AG08395 (cell line): ENCODE measurements around the gene PLXDC2.

Experiments used
- DNase-seq: peaks from one replicate; pipeline ENCODE4 v3.0.0; 2012; ENCODE audit warnings: mixed read lengths, low spot score

The PLXDC2 gene

DNA sequence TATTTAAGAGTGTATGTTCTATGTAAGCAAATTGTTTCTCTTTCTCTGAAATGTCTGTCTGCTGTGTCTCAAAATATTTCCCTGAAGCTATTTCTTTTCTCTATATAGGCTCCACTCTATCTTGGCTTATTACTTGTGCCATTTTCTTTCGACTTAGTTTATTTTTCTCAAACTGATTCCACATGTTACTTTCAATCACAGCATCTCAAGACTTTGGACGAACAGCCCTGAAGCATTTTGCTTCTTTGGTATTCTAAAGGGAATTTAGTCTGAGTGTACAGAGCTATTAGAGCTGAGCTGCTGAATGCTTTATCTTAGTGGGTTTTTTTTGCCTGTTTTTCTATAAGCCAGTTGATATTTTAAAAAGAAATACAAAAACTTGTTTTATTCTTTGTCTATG lies 95.7 kb downstream of the PLXDC2 start:
- DNase-seq: no peak

DNA sequence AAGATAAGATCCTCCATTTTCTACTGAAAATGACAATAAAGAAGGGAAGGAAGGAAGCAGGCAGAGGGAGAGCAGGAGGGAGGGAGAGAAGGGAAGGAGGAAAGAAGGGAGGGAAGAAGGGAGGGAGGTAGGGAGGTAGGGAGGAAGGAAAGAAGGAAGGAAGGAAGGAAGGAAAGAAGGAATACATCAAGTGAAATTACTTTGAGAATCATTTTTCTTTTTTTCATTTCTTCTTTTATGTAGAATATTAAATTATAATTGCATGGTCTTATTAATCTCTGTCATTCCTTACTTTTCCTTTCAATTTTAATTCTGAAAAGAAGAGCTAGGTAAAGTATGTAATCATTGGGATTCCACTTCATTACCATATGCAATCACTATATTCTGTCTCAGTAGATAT lies 97.8 kb downstream of the PLXDC2 start:
- no peak for DNase-seq

GRCh38 chr10:19915125-19915524 lies 98.9 kb downstream of the PLXDC2 start:
- DNase-seq: no peak

DNA sequence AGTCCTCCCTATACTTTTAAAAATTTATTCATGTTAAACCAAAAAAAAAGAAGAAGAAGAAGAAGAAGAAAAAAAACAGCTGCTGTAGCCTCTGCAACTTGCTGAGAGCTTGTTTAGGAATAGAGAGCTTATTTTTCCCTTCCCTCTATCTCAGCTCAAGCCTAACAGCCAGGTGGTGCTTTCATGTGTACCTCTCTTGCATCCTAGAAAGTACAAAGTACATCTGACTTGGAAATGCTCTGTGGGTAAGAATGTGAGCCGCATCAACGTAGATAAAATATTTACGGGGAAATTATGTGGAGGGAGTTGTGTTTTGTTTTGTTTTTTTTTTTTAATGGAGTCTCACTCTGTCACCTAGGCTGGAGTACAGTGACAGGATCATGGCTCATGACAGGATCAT lies 99.6 kb downstream of the PLXDC2 start:
- DNase-seq: no peak

DNA sequence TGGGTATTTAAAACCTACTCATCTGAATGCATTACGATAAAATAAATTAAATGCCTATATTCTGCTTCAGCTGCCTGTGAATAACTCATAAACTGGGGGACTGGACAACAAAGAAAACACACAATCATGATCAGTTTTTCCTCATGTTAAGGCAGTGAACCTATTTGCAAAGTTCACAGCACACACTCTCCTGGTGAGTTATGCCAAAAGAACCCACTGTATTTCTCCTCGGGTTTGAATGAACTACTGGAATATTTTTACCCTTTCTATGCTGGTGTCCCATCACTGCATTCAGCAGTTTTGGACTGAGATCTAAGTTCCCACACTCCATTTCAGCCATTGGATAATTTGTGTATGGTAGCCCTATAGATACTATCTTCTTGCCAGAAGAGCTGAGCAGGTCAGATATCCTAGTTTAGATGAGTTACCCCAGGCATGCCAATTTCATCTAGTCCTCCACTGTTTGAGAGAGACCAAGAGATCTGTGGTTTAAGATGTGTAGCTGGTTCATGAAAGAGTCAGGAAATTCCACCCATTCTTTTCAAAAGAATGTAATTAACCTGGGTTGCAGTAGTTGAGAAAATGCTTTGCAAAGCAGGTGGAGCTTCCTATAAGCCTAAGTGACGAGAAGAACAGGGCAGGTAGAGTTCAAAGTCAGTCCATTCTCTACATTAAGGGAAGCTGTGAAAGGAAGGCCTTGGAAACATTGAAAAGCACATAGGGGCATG lies 101.7 kb downstream of the PLXDC2 start:
- no peak for DNase-seq

DNA sequence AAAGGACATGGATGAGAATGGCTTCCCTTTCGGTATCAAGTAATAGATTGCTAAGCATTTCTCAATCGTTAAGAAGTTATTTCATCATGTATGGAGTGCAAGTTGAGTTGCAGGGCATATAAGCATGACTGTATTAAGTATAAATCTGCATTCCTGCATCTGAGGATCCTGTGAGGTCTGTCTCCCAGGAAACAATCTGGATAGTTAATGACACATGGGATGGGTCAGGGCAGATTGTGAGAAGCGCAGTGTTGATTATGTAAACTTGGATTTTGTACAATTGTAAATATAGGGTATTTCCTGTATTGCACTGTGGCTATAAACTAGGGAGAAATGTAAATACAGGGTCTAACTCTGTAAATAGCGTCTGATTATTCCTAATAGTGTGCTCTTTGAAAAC lies 102.6 kb downstream of the PLXDC2 start:
- DNase-seq: no peak

DNA sequence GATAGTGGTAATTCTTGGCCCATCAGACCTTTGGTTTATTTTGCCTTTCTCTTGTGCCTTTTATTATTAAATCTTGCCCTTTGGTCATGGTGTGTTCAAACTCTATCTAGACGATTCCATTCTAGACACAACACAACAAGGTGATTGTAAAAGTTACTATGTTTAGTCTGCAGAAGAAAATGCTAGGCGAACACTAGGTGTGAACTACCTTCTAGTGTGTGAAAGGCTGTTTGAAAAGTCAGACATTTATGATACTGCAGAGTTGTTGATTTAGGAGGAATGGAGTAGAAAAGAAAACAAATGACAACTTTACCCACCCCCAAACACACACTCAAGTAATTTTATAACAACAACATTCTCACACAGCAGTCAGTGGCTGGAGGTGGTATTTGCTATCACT lies 103.4 kb downstream of the PLXDC2 start:
- no peak for DNase-seq

- DNase-seq: no peak
Observed at GRCh38 chr10:19920075-19920726, 104.0 kb downstream of the PLXDC2 start.

DNA sequence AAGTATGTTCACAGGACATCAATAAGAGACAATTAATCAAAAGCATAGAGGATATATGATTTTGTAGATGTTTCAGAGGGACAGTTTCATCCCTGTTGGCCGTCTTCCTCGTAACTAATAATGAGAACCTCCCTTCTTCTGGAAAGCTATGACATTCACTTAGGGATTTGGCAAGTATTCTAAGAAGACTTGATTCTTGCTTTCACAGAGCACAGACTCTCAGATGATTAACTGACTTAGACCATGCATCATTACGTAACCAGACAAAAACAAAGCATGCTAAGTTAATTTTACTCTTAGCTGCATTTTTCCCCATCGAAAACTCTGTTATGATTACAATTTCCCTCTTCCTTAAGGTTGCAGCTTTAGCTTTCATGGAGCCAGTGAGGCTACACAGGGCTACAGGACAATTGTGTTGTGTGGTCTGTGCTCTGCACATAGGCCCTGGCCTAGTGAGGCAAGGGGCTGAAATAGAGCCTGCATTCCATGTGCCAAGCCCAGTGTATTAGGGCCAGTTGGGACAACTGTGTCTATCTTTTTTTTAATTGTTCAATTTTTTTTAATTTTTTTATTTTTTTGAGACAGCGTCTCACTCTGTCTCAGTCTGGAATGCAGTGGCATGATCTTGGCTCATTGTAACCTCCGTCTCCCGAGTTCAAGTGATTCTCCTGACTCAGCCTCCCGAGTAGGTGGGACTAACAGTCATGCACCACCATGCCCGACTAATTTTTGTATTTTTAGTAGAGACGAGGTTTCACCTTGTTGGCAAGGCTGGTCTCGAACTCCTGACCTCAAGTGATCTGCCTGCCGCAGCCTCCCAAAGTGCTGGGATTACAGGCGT lies 105.3 kb downstream of the PLXDC2 start:
- peak; percentile 50 for DNase-seq

- DNase-seq: peak; percentile 59
Observed at GRCh38 chr10:19922236-19922963, 106.2 kb downstream of the PLXDC2 start.

DNA sequence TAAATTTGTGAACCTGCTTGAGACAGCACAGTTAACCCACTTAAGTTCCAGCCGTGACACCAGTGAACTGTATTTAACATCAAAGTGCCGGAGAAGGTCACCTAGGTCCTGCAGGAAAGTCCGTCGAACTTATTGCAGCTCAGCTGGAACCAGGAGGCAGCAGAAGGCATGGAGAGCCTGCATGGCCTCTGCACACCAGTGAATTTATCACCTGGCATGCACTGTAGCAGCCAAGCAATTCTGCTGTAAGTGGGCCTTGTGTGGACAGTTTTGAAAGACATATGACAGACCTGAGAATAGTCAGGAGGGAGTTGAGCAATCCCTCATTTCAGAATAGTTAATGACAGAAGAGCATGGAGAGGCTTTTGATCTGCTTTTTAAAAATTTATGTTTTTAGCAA lies 108.8 kb downstream of the PLXDC2 start:
- no peak for DNase-seq

DNA sequence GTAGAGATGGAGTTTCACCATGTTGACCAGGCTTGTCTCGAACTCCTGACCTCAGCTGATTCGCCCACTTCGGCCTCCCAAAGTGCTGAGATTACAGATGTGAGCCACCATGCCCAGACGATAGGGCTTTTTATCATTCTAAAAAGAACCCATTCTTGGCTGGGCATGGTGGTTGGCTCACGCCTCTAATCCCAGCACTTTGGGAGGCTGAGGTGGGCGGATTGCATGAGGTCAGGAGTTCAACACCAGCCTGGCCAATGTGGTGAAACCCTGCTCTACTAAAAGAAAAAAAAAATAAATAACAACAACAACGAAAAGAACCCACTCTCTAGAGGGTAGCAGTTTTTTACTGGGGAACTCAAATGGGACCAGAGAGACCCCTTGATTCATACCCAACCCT lies 112.7 kb downstream of the PLXDC2 start:
- DNase-seq: no peak

DNA sequence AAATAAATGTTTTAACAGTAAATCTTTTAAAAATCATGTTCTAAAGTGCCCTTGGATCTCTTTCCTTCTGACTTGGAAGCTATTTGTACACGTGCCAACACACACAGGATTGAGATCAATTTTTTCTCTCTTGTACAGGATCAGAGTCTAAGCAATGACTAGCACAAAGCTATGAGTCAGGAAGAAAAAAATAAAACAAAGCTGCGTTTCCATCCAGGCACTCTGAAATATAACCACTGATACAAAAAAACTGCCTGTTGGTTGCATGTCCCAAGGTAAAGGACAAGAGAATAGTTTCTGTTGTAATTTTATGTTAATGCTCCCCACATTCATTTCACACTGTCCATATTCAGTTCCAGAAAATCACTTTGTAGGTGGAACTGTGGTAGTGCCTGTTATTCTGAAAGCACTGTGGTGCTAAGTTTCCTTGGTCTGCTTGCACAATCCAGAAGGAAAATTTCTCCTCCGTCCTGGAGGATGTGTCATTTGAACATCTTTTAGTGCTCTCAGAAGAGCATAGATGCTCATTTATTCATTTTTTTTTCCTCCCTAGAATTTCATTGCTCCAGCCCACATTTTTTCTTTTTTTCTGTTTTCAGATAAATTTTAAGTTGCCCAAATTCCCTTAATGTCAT lies 113.4 kb downstream of the PLXDC2 start:
- DNase-seq: peak; percentile 39

DNA sequence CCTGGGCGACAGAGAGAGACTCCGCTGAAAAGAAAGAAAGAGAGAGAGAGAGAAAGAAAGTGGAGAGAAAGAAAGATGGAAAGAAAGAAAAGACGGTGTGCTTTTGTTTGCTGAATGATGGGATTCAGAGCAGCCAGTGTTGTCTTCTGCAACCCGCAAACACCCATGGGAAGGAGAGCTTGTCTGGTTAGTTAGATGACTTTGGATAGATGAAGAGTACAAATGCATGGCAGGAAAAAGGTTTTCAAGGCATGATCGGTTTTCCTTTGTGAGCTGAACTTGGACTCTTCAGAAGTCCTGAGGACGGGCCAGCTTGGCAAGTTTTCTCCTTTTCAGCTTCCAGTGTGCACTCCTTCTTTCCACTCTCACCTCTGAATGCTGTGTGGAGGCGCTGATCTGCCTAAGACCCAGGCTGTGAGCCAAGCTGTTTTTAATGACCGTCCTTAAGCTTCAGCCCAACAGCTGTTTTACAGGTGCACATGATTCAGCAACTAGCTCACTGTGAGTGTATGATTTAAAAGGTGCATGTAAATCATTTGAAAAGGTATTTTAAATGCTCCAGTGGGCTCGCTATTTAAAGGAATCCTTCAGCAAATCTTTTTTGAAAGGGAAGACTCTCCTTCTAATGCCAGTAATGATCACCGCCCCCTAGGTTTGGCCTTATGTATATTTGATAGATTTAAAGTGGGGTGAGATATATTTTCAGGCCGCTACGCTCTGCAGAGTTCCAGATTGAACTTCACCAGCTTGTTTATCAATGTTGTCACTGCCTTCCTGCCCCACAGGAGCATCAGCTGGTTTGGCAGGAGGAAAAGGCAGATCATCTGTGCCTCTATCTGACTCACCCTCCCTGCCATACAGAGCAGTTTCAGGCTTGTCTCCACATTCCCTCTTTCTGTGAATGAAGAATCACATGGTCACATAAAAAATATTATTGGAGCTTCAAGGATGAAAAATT lies 115.0 kb downstream of the PLXDC2 start:
- peak; percentile 54 for DNase-seq

DNA sequence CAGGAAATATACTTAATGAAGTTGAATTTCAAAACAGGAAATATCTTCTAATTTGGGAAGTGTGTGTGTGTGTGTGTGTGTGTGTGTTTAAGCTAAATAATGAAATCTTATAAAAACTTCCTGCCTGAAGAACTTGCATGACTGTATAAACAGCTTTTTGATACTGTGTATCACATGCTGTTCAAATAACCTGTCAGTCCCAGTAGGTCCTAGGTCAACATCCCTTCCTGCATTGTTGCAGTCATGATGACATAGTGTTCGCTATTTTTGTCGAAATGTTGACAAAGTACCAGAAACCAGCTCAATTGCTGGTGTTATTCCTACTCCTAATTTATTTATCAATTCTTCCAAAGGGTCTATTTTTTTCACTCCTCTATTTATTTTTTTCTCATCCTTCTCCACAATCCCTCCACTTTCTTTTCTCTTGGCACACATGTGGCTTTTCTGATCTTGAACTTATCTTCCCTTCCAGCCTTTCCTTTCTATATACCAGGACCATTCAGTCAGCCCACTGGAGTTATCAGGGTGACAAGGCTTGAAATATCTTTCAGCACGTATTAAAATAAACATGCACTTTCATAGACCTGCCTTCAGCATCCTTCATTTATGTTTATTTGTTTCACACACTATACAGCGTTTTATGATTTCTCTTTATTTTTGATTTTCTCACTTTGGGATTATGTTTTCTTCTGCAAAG lies 115.8 kb downstream of the PLXDC2 start:
- no peak for DNase-seq

DNA sequence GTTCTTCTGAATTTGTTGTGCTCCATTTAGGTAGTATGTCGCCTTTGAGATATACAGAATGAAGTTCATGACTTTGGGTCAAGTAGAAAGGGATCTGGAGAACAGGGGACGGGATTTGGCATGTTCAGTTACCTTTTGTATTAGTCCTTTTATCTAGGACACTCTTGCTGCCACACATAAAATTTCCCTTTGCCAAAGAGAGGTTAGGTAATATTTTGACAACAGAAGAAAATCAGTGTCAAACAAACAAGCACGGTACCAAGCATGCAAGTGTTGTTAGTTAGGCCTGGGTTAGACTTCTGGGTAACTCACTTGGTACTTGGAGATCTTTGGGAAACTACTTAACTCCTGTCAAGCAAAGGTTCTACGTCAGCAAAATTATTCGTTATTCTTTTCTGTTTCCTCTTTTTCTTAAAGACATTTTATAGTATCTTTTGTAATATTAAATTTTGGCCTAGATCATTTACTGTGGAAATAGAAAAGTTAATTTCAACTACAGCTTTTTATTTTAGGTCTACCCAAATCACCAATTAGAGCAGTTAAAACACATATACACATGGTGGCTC lies 116.7 kb downstream of the PLXDC2 start:
- DNase-seq: no peak

DNA sequence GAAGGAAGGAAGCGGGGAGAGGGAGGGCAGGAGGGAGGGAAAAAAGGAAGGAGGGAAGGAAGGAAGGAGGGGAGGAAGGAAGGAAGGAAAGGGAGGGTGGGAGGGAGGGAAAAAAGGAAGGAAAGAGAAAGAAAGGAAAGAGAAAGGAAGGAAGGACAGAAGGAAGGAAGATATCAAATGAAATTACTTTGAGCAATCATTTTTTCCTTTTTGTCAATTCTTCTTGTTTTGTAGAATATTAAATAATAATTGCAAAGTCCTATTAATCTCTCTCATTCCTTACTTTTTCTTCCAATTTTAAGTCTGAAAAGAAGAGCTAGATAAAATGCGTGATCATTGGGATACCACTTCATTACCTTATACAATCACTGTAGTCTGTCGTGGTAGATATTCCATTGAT lies 117.5 kb downstream of the PLXDC2 start:
- DNase-seq: no peak

DNA sequence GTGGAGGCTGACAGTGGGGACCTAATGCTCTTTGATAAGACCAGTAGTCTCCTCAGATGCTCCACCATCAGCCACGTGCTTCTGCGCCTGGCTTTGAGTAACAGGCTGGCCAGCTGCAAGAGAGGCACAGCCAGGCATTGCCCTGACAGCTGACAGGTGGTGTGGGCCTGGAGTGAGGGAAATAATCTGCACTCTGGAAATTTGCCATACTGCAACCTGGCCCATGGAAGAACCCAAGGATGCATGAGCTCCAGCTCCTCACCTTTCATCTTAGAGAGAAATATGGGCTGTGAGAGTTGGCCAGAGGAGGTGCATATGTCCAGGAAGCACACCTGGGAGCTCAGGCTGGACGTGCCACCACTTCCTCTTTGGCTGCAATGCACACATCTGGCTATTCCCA lies 118.9 kb downstream of the PLXDC2 start:
- no peak for DNase-seq

- no peak for DNase-seq
Observed at GRCh38 chr10:19936289-19936688, 120.1 kb downstream of the PLXDC2 start.

DNA sequence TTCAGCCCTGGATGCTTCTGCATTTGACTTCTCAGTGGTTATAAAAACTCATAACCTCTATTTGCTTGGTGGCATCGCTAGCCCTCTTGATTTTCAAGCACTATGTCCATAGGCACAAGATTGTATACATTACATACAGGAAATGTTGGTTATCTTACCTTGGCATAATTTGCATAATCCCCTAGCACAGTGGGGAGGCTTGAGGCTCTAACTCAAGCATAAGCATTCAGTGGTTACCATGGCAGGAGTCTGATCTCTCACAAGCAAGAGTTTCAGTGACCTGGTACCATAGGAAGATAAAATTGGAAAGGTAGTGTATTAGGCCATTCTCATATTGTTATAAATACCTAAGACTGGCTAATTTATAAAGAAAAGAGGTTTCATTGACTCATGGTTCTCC lies 121.8 kb downstream of the PLXDC2 start:
- DNase-seq: no peak
